NCI-H774 (cell line): ENCODE data around the gene P2RX2.
A peak's percentile ranks its signal among the peaks of the same experiment; 100 is the strongest.

ENCODE experiments used
- DNase-seq: peaks from one replicate; lab custom pipeline; 2025; lab: John Stamatoyannopoulos, UW

P2RX2 gene

GRCh38 chr12:132603240-132604150, 15.1 kb upstream of the P2RX2 start:
- DNase-seq, result no peak

GRCh38 chr12:132604151-132604618, 14.4 kb upstream of the P2RX2 start:
- DNase-seq, result no peak

- no peak for DNase-seq
Observed at GRCh38 chr12:132604668-132605441, 13.7 kb upstream of the P2RX2 start.

GRCh38 chr12:132605892-132606291, 12.7 kb upstream of the P2RX2 start:
- DNase-seq, result no peak

- no peak for DNase-seq
Observed at GRCh38 chr12:132606466-132606865, 12.1 kb upstream of the P2RX2 start.

- DNase-seq, result no peak
Observed at GRCh38 chr12:132606927-132607326, 11.6 kb upstream of the P2RX2 start.

GRCh38 chr12:132608231-132609171, 10.1 kb upstream of the P2RX2 start:
- no peak for DNase-seq

- DNase-seq, result no peak
Observed at GRCh38 chr12:132610051-132610759, 8.4 kb upstream of the P2RX2 start, which contains the start of gene LRCOL1. LRCOL1 (minus strand) TSS chr12:132610582; CDS start chr12:132606251, 4,331 bp downstream.

GRCh38 chr12:132610866-132611602, 7.5 kb upstream of the P2RX2 start:
- no peak for DNase-seq

GRCh38 chr12:132611620-132612019, 7.0 kb upstream of the P2RX2 start:
- DNase-seq, result no peak

- no peak for DNase-seq
Observed at GRCh38 chr12:132614029-132614428, 4.5 kb upstream of the P2RX2 start.

GRCh38 chr12:132614861-132615578, 3.6 kb upstream of the P2RX2 start:
- DNase-seq, result peak; percentile 70

- DNase-seq, result no peak
Observed at GRCh38 chr12:132615579-132616038, 3.0 kb upstream of the P2RX2 start.

- DNase-seq, result no peak
Observed at GRCh38 chr12:132617135-132617701, 1.4 kb upstream of the P2RX2 start.

- DNase-seq, result no peak
Observed at GRCh38 chr12:132617822-132618682, 524 bp upstream of the P2RX2 start.

- DNase-seq, result no peak
Observed at GRCh38 chr12:132619071-132619385, 452 bp downstream of the P2RX2 start.

GRCh38 chr12:132619386-132620112, 973 bp downstream of the P2RX2 start:
- no peak for DNase-seq
